ENCODE results near the gene NHLRC4. TPM values are rescaled to one million over a fixed set of nuclear protein-coding genes. Genes with fewer than 3 reads are reported as not detected.

NHLRC4 gene
- total and polyA plus RNA-seq, 9 of the 15 experiments (the other 6 are each of a cell fraction or from before 2014, with no cell fraction given), result 0.24 to 3.7 (median 1.3) TPM; not detected in 2

- TF ChIP-seq, protein P1, sequence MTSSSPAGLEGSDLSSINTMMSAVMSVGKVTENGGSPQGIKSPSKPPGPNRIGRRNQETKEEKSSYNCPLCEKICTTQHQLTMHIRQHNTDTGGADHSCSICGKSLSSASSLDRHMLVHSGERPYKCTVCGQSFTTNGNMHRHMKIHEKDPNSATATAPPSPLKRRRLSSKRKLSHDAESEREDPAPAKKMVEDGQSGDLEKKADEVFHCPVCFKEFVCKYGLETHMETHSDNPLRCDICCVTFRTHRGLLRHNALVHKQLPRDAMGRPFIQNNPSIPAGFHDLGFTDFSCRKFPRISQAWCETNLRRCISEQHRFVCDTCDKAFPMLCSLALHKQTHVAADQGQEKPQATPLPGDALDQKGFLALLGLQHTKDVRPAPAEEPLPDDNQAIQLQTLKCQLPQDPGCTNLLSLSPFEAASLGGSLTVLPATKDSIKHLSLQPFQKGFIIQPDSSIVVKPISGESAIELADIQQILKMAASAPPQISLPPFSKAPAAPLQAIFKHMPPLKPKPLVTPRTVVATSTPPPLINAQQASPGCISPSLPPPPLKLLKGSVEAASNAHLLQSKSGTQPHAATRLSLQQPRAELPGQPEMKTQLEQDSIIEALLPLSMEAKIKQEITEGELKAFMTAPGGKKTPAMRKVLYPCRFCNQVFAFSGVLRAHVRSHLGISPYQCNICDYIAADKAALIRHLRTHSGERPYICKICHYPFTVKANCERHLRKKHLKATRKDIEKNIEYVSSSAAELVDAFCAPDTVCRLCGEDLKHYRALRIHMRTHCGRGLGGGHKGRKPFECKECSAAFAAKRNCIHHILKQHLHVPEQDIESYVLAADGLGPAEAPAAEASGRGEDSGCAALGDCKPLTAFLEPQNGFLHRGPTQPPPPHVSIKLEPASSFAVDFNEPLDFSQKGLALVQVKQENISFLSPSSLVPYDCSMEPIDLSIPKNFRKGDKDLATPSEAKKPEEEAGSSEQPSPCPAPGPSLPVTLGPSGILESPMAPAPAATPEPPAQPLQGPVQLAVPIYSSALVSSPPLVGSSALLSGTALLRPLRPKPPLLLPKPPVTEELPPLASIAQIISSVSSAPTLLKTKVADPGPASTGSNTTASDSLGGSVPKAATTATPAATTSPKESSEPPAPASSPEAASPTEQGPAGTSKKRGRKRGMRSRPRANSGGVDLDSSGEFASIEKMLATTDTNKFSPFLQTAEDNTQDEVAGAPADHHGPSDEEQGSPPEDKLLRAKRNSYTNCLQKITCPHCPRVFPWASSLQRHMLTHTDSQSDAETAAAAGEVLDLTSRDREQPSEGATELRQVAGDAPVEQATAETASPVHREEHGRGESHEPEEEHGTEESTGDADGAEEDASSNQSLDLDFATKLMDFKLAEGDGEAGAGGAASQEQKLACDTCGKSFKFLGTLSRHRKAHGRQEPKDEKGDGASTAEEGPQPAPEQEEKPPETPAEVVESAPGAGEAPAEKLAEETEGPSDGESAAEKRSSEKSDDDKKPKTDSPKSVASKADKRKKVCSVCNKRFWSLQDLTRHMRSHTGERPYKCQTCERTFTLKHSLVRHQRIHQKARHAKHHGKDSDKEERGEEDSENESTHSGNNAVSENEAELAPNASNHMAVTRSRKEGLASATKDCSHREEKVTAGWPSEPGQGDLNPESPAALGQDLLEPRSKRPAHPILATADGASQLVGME (CRISPR knock-in tag; IDR thresholded peaks at IDR 0.05), result no peak
- TF ChIP-seq GTF3C2 (IDR thresholded peaks at IDR 0.05; ENCODE audit: borderline replicate concordance, extremely low read depth, insufficient read length) (no peak), JUND (IDR thresholded peaks at IDR 0.05; ENCODE audit: borderline replicate concordance, low read depth, low read length) (peak; percentile 91), JUND (tag; IDR thresholded peaks at IDR 0.05; ENCODE audit: borderline replicate concordance, low read depth, low read length) (peak; percentile 64; the same call in 2 of the 3 replicates), RAD21 (CRISPR knock-in tag; conservative IDR thresholded peaks at IDR 0.05 in 1 of 2, IDR thresholded peaks at IDR 0.05 in 1 of 2) (no peak), HMG20A (CRISPR knock-in tag; conservative IDR thresholded peaks at IDR 0.05) (no peak), ZNF644 (tag; IDR thresholded peaks at IDR 0.05; ENCODE audit: low read depth) (no peak), TFAM (CRISPR knock-in tag; conservative IDR thresholded peaks at IDR 0.05) (no peak), HNRNPK (IDR thresholded peaks at IDR 0.05; ENCODE audit: low read depth, low read length, poor library complexity, severe bottlenecking) (no peak), ILF3 (IDR thresholded peaks at IDR 0.05; ENCODE audit: borderline replicate concordance) (no peak), ZZZ3 (IDR thresholded peaks at IDR 0.05) (no peak), NCOR1 (IDR thresholded peaks at IDR 0.05) (no peak), ZNF75A (CRISPR knock-in tag; IDR thresholded peaks at IDR 0.05) (no peak), FOXJ2 (tag; IDR thresholded peaks at IDR 0.05) (no peak), RHOXF2B (CRISPR knock-in tag; conservative IDR thresholded peaks at IDR 0.05) (no peak)
- TF ChIP-seq, protein P2, sequence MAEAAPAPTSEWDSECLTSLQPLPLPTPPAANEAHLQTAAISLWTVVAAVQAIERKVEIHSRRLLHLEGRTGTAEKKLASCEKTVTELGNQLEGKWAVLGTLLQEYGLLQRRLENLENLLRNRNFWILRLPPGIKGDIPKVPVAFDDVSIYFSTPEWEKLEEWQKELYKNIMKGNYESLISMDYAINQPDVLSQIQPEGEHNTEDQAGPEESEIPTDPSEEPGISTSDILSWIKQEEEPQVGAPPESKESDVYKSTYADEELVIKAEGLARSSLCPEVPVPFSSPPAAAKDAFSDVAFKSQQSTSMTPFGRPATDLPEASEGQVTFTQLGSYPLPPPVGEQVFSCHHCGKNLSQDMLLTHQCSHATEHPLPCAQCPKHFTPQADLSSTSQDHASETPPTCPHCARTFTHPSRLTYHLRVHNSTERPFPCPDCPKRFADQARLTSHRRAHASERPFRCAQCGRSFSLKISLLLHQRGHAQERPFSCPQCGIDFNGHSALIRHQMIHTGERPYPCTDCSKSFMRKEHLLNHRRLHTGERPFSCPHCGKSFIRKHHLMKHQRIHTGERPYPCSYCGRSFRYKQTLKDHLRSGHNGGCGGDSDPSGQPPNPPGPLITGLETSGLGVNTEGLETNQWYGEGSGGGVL (CRISPR knock-in tag; IDR thresholded peaks at IDR 0.05), result no peak
Observed at GRCh38 chr16:528111-529011, 38.4 kb upstream of the NHLRC4 start (continued).
